ENCODE data around the gene ANK3.

DNA sequence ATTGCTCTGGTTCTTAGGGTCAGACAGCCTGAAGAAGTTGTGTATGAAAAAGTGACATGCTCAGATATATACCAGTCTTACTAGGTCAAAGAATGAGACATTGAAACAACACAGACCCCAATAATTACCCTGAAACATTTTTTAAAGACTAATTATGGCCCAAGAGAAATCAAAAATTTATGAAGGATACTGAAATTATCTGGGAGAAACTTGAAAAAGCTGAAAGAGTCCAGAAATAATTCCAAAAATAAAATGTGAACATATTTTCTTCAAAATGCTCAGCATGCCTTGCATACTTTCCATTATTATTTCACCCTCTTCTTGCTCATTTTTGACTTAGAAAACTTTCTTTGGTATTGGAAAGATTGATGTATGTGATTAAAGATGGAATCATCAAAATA, 284.4 kb downstream of the ANK3 start:
- TF ChIP-seq, protein P1, sequence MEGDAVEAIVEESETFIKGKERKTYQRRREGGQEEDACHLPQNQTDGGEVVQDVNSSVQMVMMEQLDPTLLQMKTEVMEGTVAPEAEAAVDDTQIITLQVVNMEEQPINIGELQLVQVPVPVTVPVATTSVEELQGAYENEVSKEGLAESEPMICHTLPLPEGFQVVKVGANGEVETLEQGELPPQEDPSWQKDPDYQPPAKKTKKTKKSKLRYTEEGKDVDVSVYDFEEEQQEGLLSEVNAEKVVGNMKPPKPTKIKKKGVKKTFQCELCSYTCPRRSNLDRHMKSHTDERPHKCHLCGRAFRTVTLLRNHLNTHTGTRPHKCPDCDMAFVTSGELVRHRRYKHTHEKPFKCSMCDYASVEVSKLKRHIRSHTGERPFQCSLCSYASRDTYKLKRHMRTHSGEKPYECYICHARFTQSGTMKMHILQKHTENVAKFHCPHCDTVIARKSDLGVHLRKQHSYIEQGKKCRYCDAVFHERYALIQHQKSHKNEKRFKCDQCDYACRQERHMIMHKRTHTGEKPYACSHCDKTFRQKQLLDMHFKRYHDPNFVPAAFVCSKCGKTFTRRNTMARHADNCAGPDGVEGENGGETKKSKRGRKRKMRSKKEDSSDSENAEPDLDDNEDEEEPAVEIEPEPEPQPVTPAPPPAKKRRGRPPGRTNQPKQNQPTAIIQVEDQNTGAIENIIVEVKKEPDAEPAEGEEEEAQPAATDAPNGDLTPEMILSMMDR (IDR thresholded peaks at IDR 0.05; ENCODE audit: extremely low read depth in 1 of 2, insufficient read depth in 1 of 2, low read depth in 1 of 2, low read length in 2 of 2): no peak
- TF ChIP-seq POLR2AphosphoS5 (IDR thresholded peaks at IDR 0.05; ENCODE audit: insufficient read depth, low read depth, low read length): no peak
- TF ChIP-seq, protein P2, sequence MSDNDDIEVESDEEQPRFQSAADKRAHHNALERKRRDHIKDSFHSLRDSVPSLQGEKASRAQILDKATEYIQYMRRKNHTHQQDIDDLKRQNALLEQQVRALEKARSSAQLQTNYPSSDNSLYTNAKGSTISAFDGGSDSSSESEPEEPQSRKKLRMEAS (IDR thresholded peaks at IDR 0.05; ENCODE audit: insufficient read depth, insufficient read length): no peak
